K562 (cell line): ENCODE data around the gene TRPM2. TPM values are rescaled to one million over a fixed set of nuclear protein-coding genes. Genes with fewer than 3 reads are reported as not detected.

Experiments used
- ATAC-seq: fragments of 200-7000 bp; cut with Tn5 transposase; 3 replicates; pipeline ENCODE4 v1.9.1; 2020; ENCODE audit warnings: moderate library complexity
- BruUV-seq: library from RNA; stranded (reverse); fragments of 400-500 nt; replicated peaks from 2 replicates; lab custom pipeline; 2021; lab: Mats Ljungman, UMichigan
- CTCF ChIA-PET: fragments of 300-600 bp; formaldehyde crosslinking; extraction: SDS; loops from one replicate; lab custom pipeline; 2021; ENCODE audit warnings: low intra/inter-chr PET ratio; lab: Yijun Ruan, JAX
- POLR2A ChIA-PET: fragments of 300-600, 350-650 bp; sonication (Branson Sonifier 250); formaldehyde crosslinking; extraction: SDS; loops from one replicate; lab custom pipeline; 2021; ENCODE audit warnings: antibody characterized with exemption, inconsistent platforms; lab: Yijun Ruan, JAX
- DNase-seq, 4 experiments: peaks; one replicate each; pipeline versions ENCODE4 v3.0.0 to v3.0.0-alpha.2; 2011 to 2018; ENCODE audit warnings: low spot score in 3 of 4, mixed read lengths in 3 of 4; ENCODE audit errors: extremely low read depth in 1 of 4
- FAIRE-seq: peaks from 2 replicates; lab custom pipeline; 2011; peaks lifted over from hg19 to GRCh38; lab: Jason Lieb, UNC
- H2AFZ ChIP-seq: 2 replicates; pipeline ENCODE4 v1.6.0; 2011; ENCODE audit warnings: low read depth, low read length, control low read depth, inconsistent platforms
- H3K27ac ChIP-seq: fragments of 200-600 bp; 3 replicates; pipeline ENCODE4 v1.8.0; 2011; ENCODE audit warnings: low read depth, mild to moderate bottlenecking, control low read depth, inconsistent platforms, low read length, moderate library complexity, mixed read lengths; ENCODE audit errors: extremely low read depth
- H3K27me3 ChIP-seq, 2 experiments: fragments of 300-600 bp in 1 of 2; 2 replicates in 1 of 2; 3 replicates in 1 of 2; pipeline versions ENCODE4 v1.6.0 to v1.8.0; 2011; ENCODE audit warnings: inconsistent platforms in 2 of 2, low read length in 2 of 2, mild to moderate bottlenecking in 1 of 2, mixed read lengths in 1 of 2, moderate library complexity in 1 of 2; ENCODE audit not compliant: control insufficient read depth in 2 of 2, insufficient read depth in 2 of 2
- H3K36me3 ChIP-seq: fragments of 300-600 bp; 3 replicates; pipeline ENCODE4 v1.8.0; 2011; ENCODE audit warnings: mild to moderate bottlenecking, low read length, inconsistent platforms; ENCODE audit not compliant: control insufficient read depth, insufficient read depth
- H3K4me1 ChIP-seq, 2 experiments: fragments of 200-600 bp in 1 of 2; replicated peaks in 1 of 2; 2 replicates in 1 of 2; 3 replicates in 1 of 2; pipeline versions ENCODE4 v1.5.1 to v1.8.0; 2011; ENCODE audit warnings: inconsistent platforms in 2 of 2, low read length in 2 of 2, mild to moderate bottlenecking in 1 of 2, mixed read lengths in 1 of 2, moderate library complexity in 1 of 2; ENCODE audit not compliant: control insufficient read depth in 2 of 2, insufficient read depth in 2 of 2
- H3K4me2 ChIP-seq: 2 replicates; pipeline ENCODE4 v1.6.1; 2011; ENCODE audit warnings: low read length, control low read depth, inconsistent platforms, mixed read lengths; ENCODE audit not compliant: insufficient read depth
- H3K4me3 ChIP-seq: fragments of 200-600 bp; sonication (generic), shearing (Covaris generic); 2 replicates; pipeline ENCODE4 v1.5.1; 2016; ENCODE audit warnings: control low read depth, inconsistent platforms
- H3K79me2 ChIP-seq: fragments of 200-600 bp; 3 replicates; pipeline ENCODE4 v1.8.0; 2011; ENCODE audit warnings: low read length, inconsistent platforms; ENCODE audit not compliant: control insufficient read depth, insufficient read depth
- H3K9ac ChIP-seq, 2 experiments: 2 replicates each; pipeline versions ENCODE4 v1.6.0 to v1.6.1; 2011; ENCODE audit warnings: low read depth in 2 of 2, low read length in 2 of 2, control low read depth in 1 of 2, inconsistent platforms in 1 of 2, mild to moderate bottlenecking in 1 of 2, mixed read lengths in 1 of 2; ENCODE audit not compliant: insufficient read depth in 1 of 2
- H3K9me1 ChIP-seq: one replicate; pipeline ENCODE4 v1.6.0; 2011; ENCODE audit warnings: inconsistent platforms, mild to moderate bottlenecking, low read length, moderate library complexity; ENCODE audit not compliant: control insufficient read depth, insufficient read depth
- H3K9me3 ChIP-seq: replicated peaks from 2 replicates; pipeline ENCODE4 v1.5.1; 2011; ENCODE audit warnings: low read depth, low read length, inconsistent platforms; ENCODE audit not compliant: control insufficient read depth, insufficient read depth
- H4K20me1 ChIP-seq: replicated peaks from 2 replicates; pipeline ENCODE4 v1.6.1; 2011; ENCODE audit warnings: low read length, inconsistent platforms, mixed read lengths; ENCODE audit not compliant: control insufficient read depth, insufficient read depth
- ARID2 ChIP-seq: fragments of 450-650 bp; IDR thresholded peaks from 2 replicates; pipeline ENCODE4 v1.6.1; 2017; ENCODE audit warnings: antibody characterized with exemption, mild to moderate bottlenecking
- BCL6 ChIP-seq: fragments of 250-450 bp; sonication (Bioruptor Pico); IDR thresholded peaks from 2 replicates; pipeline ENCODE4 v1.4.0; 2020
- FUS ChIP-seq: fragments of 200-400 bp; formaldehyde crosslinking; optimal IDR thresholded peaks from 2 replicates; pipeline ENCODE3; 2017; ENCODE audit warnings: low read depth, low read length
- HMBOX1 ChIP-seq: sonication (generic); IDR thresholded peaks from 2 replicates; pipeline ENCODE4 v1.6.1; 2016
- JUND ChIP-seq, 2 experiments: IDR thresholded peaks; 2 replicates in 1 of 2; 3 replicates in 1 of 2; pipeline ENCODE4 v1.6.1; 2011; ENCODE audit warnings: borderline replicate concordance in 2 of 2, low read depth in 2 of 2, low read length in 2 of 2, improper control_type of control experiment in 1 of 2, missing biosample characterization in 1 of 2, missing genetic modification characterization in 1 of 2, missing genetic modification reagents in 1 of 2
- MCM3 ChIP-seq: fragments of 450-650 bp; IDR thresholded peaks from 2 replicates; pipeline ENCODE4 v1.6.1; 2016
- NFRKB ChIP-seq: fragments of 450-650 bp; IDR thresholded peaks from 2 replicates; pipeline ENCODE4 v1.6.1; 2016; ENCODE audit warnings: low read depth
- NR4A1 ChIP-seq, 2 experiments: fragments of 250-450 bp in 1 of 2; fragments of 450-650 bp in 1 of 2; sonication (Bioruptor Pico) in 1 of 2; IDR thresholded peaks; 2 replicates each; pipeline versions ENCODE4 v1.4.0 to v1.6.1; 2016 to 2020; ENCODE audit warnings: mild to moderate bottlenecking in 2 of 2, missing compliant biosample characterization in 1 of 2, missing genetic modification characterization in 1 of 2, moderate library complexity in 1 of 2
- RBM25 ChIP-seq: fragments of 200-400 bp; formaldehyde crosslinking; IDR thresholded peaks from 2 replicates; pipeline ENCODE4 v1.6.1; 2018; ENCODE audit warnings: low read length, low read depth, moderate library complexity; ENCODE audit not compliant: severe bottlenecking
- STAG1 ChIP-seq: sonication (generic); formaldehyde crosslinking; IDR thresholded peaks from 2 replicates; pipeline ENCODE4 v1.5.0; 2020; ENCODE audit warnings: missing genetic modification reagents, borderline replicate concordance
- TCF3 ChIP-seq: sonication (generic); formaldehyde crosslinking; IDR thresholded peaks from 2 replicates; pipeline ENCODE4 v1.4.0; 2020; ENCODE audit warnings: mild to moderate bottlenecking, missing genetic modification reagents
- WHSC1 ChIP-seq: IDR thresholded peaks from one replicate; pipeline ENCODE4 v1.6.1; 2012; ENCODE audit warnings: low read length, control low read depth, inconsistent platforms
- ZNF143 ChIP-seq: sonication (generic); formaldehyde crosslinking; IDR thresholded peaks from 2 replicates; pipeline ENCODE4 v1.9.0; 2022; ENCODE audit warnings: mild to moderate bottlenecking, missing genetic modification reagents
- ZNF668 ChIP-seq: fragments of 250-450 bp; sonication (Bioruptor Pico); IDR thresholded peaks from 2 replicates; pipeline ENCODE4 v1.8.0; 2022; ENCODE audit warnings: mild to moderate bottlenecking, inconsistent platforms
- ZSCAN32 ChIP-seq: fragments of 450-650 bp; formaldehyde crosslinking; IDR thresholded peaks from 2 replicates; pipeline ENCODE4 v1.4.0; 2020; ENCODE audit warnings: mild to moderate bottlenecking, moderate library complexity
- WGBS: fragments of 100-300 bp; shearing (Covaris generic); methylation state at CpG from one replicate; pipeline ENCODE4 v1.1.6; 2016; ENCODE audit warnings: low coverage, mixed read lengths; ENCODE audit not compliant: insufficient coverage; ENCODE audit errors: missing lambda C conversion rate; 5-methylcytosine and 5-hydroxymethylcytosine counted together
- in situ Hi-C: fragments of 300-500 bp; cut with MboI; formaldehyde crosslinking; loops from 4 replicates; pipeline ENCODE4 v1.15.0; 2018; ENCODE audit warnings: inconsistent platforms, mixed read lengths
- intact Hi-C: fragments of 100-400 bp; cut with micrococcal nuclease; formaldehyde crosslinking; loops from 2 replicates; pipeline ENCODE4 v1.14.2; 2022
- polyA plus RNA-seq, 8 experiments: library from polyadenylated mRNA; depleted of rRNA in 4 of 8; stranded (reverse) in 5 of 8; unstranded in 3 of 8; fragments of >200 nt; fragmentation: Nextera tagmentation in 2 of 8; fragmentation: Illumina TruSeq in 1 of 8; extraction: Ambion mirVana in 2 of 8; extraction: Trizol in 1 of 8; gene quantifications; 2 replicates each; pipeline versions ENCODE4 v1.2.1 to v1.2.3, GENCODE V29; 2011 to 2014; ENCODE audit warnings: inconsistent platforms in 1 of 8, missing spikeins in 1 of 8
- total RNA-seq, 7 experiments: library from RNA; depleted of rRNA in 6 of 7; stranded (reverse); fragments of >200 nt in 6 of 7; fragmentation: Illumina TruSeq in 2 of 7; extraction: Trizol in 2 of 7; gene quantifications; 2 replicates each; pipeline versions ENCODE4 v1.2.1 to v1.2.3, GENCODE V29; 2011 to 2021; ENCODE audit warnings: low replicate concordance in 1 of 7

The TRPM2 gene
- total and polyA plus RNA-seq, 9 of the 15 experiments (the other 6 are each of a cell fraction or from before 2014, with no cell fraction given): 0.33 to 2.1 (median 0.98) TPM; not detected in 2

GRCh38 chr21:44400791-44401385, 47.5 kb downstream of the TRPM2 start:
- in situ Hi-C loops (no loop called here), intact Hi-C loops (no loop called here)
- Histone ChIP-seq H4K20me1 (no peaks in the 10 kb centered on the region), H3K4me2 (no peak overlapping the region), H3K4me1 (peaks cover 0 to 6% of the 10 kb centered on the region in 2 experiments; a peak in 2 of 5 replicates), H3K27ac (no peak overlapping the region), H3K79me2 (no peaks in the 10 kb centered on the region), H3K9me3 (peaks cover 12% of the 10 kb centered on the region; the same call in 1 of the 2 replicates), H2AFZ (no peak overlapping the region), H3K9ac (no peak overlapping the region), H3K9me1 (no peaks in the 10 kb centered on the region), H3K36me3 (no peaks in the 10 kb centered on the region), H3K4me3 (no peak overlapping the region), H3K27me3 (peaks cover 12 to 49% of the 10 kb centered on the region in 2 experiments; a peak in 3 of 5 replicates)
- TF ChIP-seq NFRKB (no peak), FUS (no peak)
- ChIA-PET CTCF (no interaction called here), POLR2A (no interaction called here)
- FAIRE-seq: no peak
- BruUV-seq: no TSS peak
- no peak for ATAC-seq
- DNase-seq: no peak
- 1% methylated on average over 13 of the region's 14 CpGs for WGBS

GRCh38 chr21:44401386-44402160, 48.2 kb downstream of the TRPM2 start:
- Histone ChIP-seq H4K20me1 (no peaks in the 10 kb centered on the region), H3K9ac (no peak overlapping the region), H3K27ac (no peak overlapping the region), H3K79me2 (no peaks in the 10 kb centered on the region), H3K4me3 (no peak overlapping the region), H3K9me1 (no peaks in the 10 kb centered on the region), H3K27me3 (peaks cover 12 to 49% of the 10 kb centered on the region in 2 experiments; a peak in 3 of 5 replicates), H3K4me1 (peaks cover 0 to 6% of the 10 kb centered on the region in 2 experiments; a peak in 2 of 5 replicates), H3K9me3 (peaks cover 12% of the 10 kb centered on the region; the same call in 1 of the 2 replicates), H2AFZ (no peak overlapping the region), H3K36me3 (no peaks in the 10 kb centered on the region), H3K4me2 (no peak overlapping the region)
- DNase-seq: no peak
- no peak for ATAC-seq
- BruUV-seq: no TSS peak
- ChIA-PET CTCF (no interaction called here), POLR2A (no interaction called here)
- WGBS: under 1% methylated on average over 32 of the region's 32 CpGs
- FAIRE-seq: no peak
- intact Hi-C loops (no loop called here), in situ Hi-C loops (no loop called here)
- TF ChIP-seq RBM25 (no peak), HMBOX1 (no peak), NR4A1 (CRISPR knock-in tag; IDR thresholded peaks at IDR 0.05) (no peak), NR4A1 (tag; IDR thresholded peaks at IDR 0.05) (no peak), ZSCAN32 (no peak), JUND (IDR thresholded peaks at IDR 0.05; ENCODE audit: borderline replicate concordance, low read depth, low read length) (no peak), JUND (tag; IDR thresholded peaks at IDR 0.05; ENCODE audit: borderline replicate concordance, low read depth, low read length) (no peak), BCL6 (no peak), MCM3 (no peak), STAG1 (CRISPR knock-in tag) (no peak), TCF3 (CRISPR knock-in tag) (no peak), WHSC1 (no peak), ARID2 (no peak), ZNF668 (CRISPR knock-in tag) (no peak), ZNF143 (no peak)
